ENCODE data around the gene SRGAP2B. TPM values are rescaled to one million over a fixed set of nuclear protein-coding genes. Genes with fewer than 3 reads are reported as not detected.
"Not testable (repeated sequence)": the region's sequence is repeated elsewhere in the genome, so short reads cannot be mapped to it uniquely, and the experiment has no call there.

Gene SRGAP2B
- polyA plus RNA-seq, 4 donors = 13.2 to 40.3 (median 31.6) TPM

GRCh38 chr1:145000743-145001326 lies 94.3 kb downstream of the SRGAP2B start:
- DNase-seq (ENCODE audit: low read depth in 4 of 4, low spot score in 3 of 4) = not testable (repeated sequence)

GRCh38 chr1:145000074-145000742 lies 94.9 kb downstream of the SRGAP2B start:
- DNase-seq (ENCODE audit: low read depth in 4 of 4, low spot score in 3 of 4) = not testable (repeated sequence)

- DNase-seq (ENCODE audit: low read depth in 4 of 4, low spot score in 3 of 4) = not testable (repeated sequence)
Measured at GRCh38 chr1:144998981-144999273, 96.2 kb downstream of the SRGAP2B start.

GRCh38 chr1:144998134-144998980 lies 96.8 kb downstream of the SRGAP2B start:
- not testable (repeated sequence) for DNase-seq (ENCODE audit: low read depth in 4 of 4, low spot score in 3 of 4)

- DNase-seq (ENCODE audit: low read depth in 4 of 4, low spot score in 3 of 4) = not testable (repeated sequence)
Measured at GRCh38 chr1:144995833-144996410, 99.2 kb downstream of the SRGAP2B start.

- DNase-seq (ENCODE audit: low read depth in 4 of 4, low spot score in 3 of 4) = not testable (repeated sequence)
Measured at GRCh38 chr1:144992915-144993314, 102.2 kb downstream of the SRGAP2B start.

- not testable (repeated sequence) for DNase-seq (ENCODE audit: low read depth in 4 of 4, low spot score in 3 of 4)
Measured at GRCh38 chr1:144990611-144991010, 104.5 kb downstream of the SRGAP2B start.

GRCh38 chr1:144987131-144987530 lies 108.0 kb downstream of the SRGAP2B start:
- DNase-seq (ENCODE audit: low read depth in 4 of 4, low spot score in 3 of 4) = not testable (repeated sequence)

GRCh38 chr1:144986171-144986860 lies 108.8 kb downstream of the SRGAP2B start:
- not testable (repeated sequence) for DNase-seq (ENCODE audit: low read depth in 4 of 4, low spot score in 3 of 4)

- not testable (repeated sequence) for DNase-seq (ENCODE audit: low read depth in 4 of 4, low spot score in 3 of 4)
Measured at GRCh38 chr1:144985550-144986170, 109.5 kb downstream of the SRGAP2B start.

- DNase-seq (ENCODE audit: low read depth in 4 of 4, low spot score in 3 of 4) = not testable (repeated sequence)
Measured at GRCh38 chr1:144982802-144983525, 112.2 kb downstream of the SRGAP2B start.

- not testable (repeated sequence) for DNase-seq (ENCODE audit: low read depth in 4 of 4, low spot score in 3 of 4)
Measured at GRCh38 chr1:144981157-144981556, 114.0 kb downstream of the SRGAP2B start.

- DNase-seq (ENCODE audit: low read depth in 4 of 4, low spot score in 3 of 4) = not testable (repeated sequence)
Measured at GRCh38 chr1:144979960-144980595, 115.0 kb downstream of the SRGAP2B start.

- not testable (repeated sequence) for DNase-seq (ENCODE audit: low read depth in 4 of 4, low spot score in 3 of 4)
Measured at GRCh38 chr1:144977856-144978255, 117.3 kb downstream of the SRGAP2B start.

- not testable (repeated sequence) for DNase-seq (ENCODE audit: low read depth in 4 of 4, low spot score in 3 of 4)
Measured at GRCh38 chr1:144971936-144972335, 123.2 kb downstream of the SRGAP2B start.

GRCh38 chr1:144966488-144966887 lies 128.6 kb downstream of the SRGAP2B start:
- DNase-seq (ENCODE audit: low read depth in 4 of 4, low spot score in 3 of 4) = not testable (repeated sequence)

- not testable (repeated sequence) for DNase-seq (ENCODE audit: low read depth in 4 of 4, low spot score in 3 of 4)
Measured at GRCh38 chr1:144964765-144965164, 130.4 kb downstream of the SRGAP2B start.

GRCh38 chr1:144964186-144964585 lies 130.9 kb downstream of the SRGAP2B start:
- DNase-seq (ENCODE audit: low read depth in 4 of 4, low spot score in 3 of 4) = not testable (repeated sequence)

GRCh38 chr1:144963571-144963970 lies 131.6 kb downstream of the SRGAP2B start:
- not testable (repeated sequence) for DNase-seq (ENCODE audit: low read depth in 4 of 4, low spot score in 3 of 4)

Data from left renal pelvis (tissue), 4 donors.